CD4-positive, alpha-beta T cell (primary cell): ENCODE measurements around the gene NUP37. TPM values are rescaled to one million over a fixed set of nuclear protein-coding genes. Genes with fewer than 3 reads are reported as not detected.
"Not testable (repeated sequence)": the region's sequence is repeated elsewhere in the genome, so short reads cannot be mapped to it uniquely, and the experiment has no call there.

Experiments used
- ATAC-seq: fragments of 200-7000 bp; cut with Tn5 transposase; one replicate; pipeline ENCODE4 v1.10.0; 2022; ENCODE audit warnings: mild to moderate bottlenecking; ENCODE audit not compliant: poor library complexity
- CTCF ChIA-PET: fragments of 350-600 bp; sonication (Branson Sonifier 250); formaldehyde crosslinking; loops from one replicate; lab custom pipeline; 2021; ENCODE audit warnings: antibody characterized with exemption, inconsistent platforms; lab: Charles Lee
- POLR2A ChIA-PET: fragments of 350-600 bp; sonication (Branson Sonifier 250); formaldehyde crosslinking; loops from one replicate; lab custom pipeline; 2021; ENCODE audit warnings: antibody characterized with exemption, inconsistent platforms; lab: Charles Lee
- DNase-seq, 14 experiments: peaks; one replicate each; pipeline ENCODE4 v3.0.0-alpha.2; 2013 to 2020; ENCODE audit warnings: mixed read lengths in 2 of 14
- H3K27ac ChIP-seq, 2 donors: one replicate each; pipeline versions ENCODE4 v1.5.1 to v1.7.0; 2013; ENCODE audit warnings: low read length in 2 of 2, low read depth in 1 of 2, mild to moderate bottlenecking in 1 of 2
- H3K27me3 ChIP-seq, 2 experiments: 1 replicate in 1 of 2; 2 replicates in 1 of 2; pipeline versions ENCODE4 v1.6.1 to v1.7.0; 2013; ENCODE audit warnings: low read length in 2 of 2, control low read depth in 1 of 2, mild to moderate bottlenecking in 1 of 2, moderate library complexity in 1 of 2; ENCODE audit not compliant: insufficient read depth in 2 of 2, control insufficient read depth in 1 of 2
- H3K36me3 ChIP-seq: one replicate; pipeline ENCODE4 v1.6.1; 2013; ENCODE audit warnings: low read length, control low read depth; ENCODE audit not compliant: insufficient read depth
- H3K4me1 ChIP-seq: one replicate; pipeline ENCODE4 v1.6.1; 2013; ENCODE audit warnings: low read length, control low read depth; ENCODE audit not compliant: insufficient read depth
- H3K4me3 ChIP-seq: one replicate; pipeline ENCODE4 v1.5.1; 2013; ENCODE audit warnings: mild to moderate bottlenecking, low read length, moderate library complexity
- H3K9me3 ChIP-seq, 2 experiments: 1 replicate in 1 of 2; 2 replicates in 1 of 2; pipeline versions ENCODE4 v1.6.1 to v1.7.0; 2013; ENCODE audit warnings: low read length in 2 of 2, mild to moderate bottlenecking in 2 of 2, control low read depth in 1 of 2, moderate library complexity in 1 of 2; ENCODE audit not compliant: control insufficient read depth in 1 of 2, insufficient read depth in 1 of 2
- H3K27ac Mint-ChIP-seq: one replicate; pipeline ENCODE4 v1.8.0; 2020; ENCODE audit warnings: mixed read lengths
- H3K27me3 Mint-ChIP-seq: one replicate; pipeline ENCODE4 v1.8.0; 2021; ENCODE audit warnings: mixed read lengths
- H3K36me3 Mint-ChIP-seq: one replicate; pipeline ENCODE4 v1.8.0; 2021; ENCODE audit warnings: low read depth, mixed read lengths
- H3K4me1 Mint-ChIP-seq: one replicate; pipeline ENCODE4 v1.8.0; 2021; ENCODE audit warnings: low read depth, mixed read lengths
- H3K4me3 Mint-ChIP-seq: one replicate; pipeline ENCODE4 v1.8.0; 2020; ENCODE audit warnings: mild to moderate bottlenecking, mixed read lengths
- H3K9me3 Mint-ChIP-seq: one replicate; pipeline ENCODE4 v1.8.0; 2020; ENCODE audit warnings: mixed read lengths
- intact Hi-C, 2 experiments: fragments of 100-400 bp; cut with DNase I in 1 of 2; cut with micrococcal nuclease in 1 of 2; formaldehyde crosslinking; loops; one replicate each; pipeline versions ENCODE4 v1.15.1 to v1.9.0; 2023 to 2025; cut with DNase I, micrococcal nuclease
- polyA plus RNA-seq, 2 donors: library from polyadenylated mRNA; unstranded; fragments of 120-200 nt; gene quantifications; one replicate each; pipeline ENCODE4 v1.2.1, GENCODE V29; 2013
- total RNA-seq, 174 experiments: library from RNA in 2 of 174; stranded (reverse) in 2 of 174; gene quantifications; one replicate each; pipeline ENCODE4 v1.2.3 and lab custom pipeline; 2021 to 2026
- TF ChIP-seq, protein P1 (sequence below): fragments of 200-600 bp; IDR thresholded peaks from one replicate; pipeline ENCODE4 v1.8.0; 2022; ENCODE audit warnings: antibody characterized with exemption, mild to moderate bottlenecking

NUP37 gene, protein sequence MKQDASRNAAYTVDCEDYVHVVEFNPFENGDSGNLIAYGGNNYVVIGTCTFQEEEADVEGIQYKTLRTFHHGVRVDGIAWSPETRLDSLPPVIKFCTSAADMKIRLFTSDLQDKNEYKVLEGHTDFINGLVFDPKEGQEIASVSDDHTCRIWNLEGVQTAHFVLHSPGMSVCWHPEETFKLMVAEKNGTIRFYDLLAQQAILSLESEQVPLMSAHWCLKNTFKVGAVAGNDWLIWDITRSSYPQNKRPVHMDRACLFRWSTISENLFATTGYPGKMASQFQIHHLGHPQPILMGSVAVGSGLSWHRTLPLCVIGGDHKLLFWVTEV
- 1 to 10 TPM; 9.4 to 9.6 TPM for total RNA-seq
- 17.6 TPM for polyA plus RNA-seq (2013, experiment 1 of 2)
- 21.6 TPM for polyA plus RNA-seq (2013, experiment 2 of 2)
- total RNA-seq (lab: John Stamatoyannopoulos, UW), result 5.9 to 84.7 (median 16.2) reads per million in 172 experiments

DNA sequence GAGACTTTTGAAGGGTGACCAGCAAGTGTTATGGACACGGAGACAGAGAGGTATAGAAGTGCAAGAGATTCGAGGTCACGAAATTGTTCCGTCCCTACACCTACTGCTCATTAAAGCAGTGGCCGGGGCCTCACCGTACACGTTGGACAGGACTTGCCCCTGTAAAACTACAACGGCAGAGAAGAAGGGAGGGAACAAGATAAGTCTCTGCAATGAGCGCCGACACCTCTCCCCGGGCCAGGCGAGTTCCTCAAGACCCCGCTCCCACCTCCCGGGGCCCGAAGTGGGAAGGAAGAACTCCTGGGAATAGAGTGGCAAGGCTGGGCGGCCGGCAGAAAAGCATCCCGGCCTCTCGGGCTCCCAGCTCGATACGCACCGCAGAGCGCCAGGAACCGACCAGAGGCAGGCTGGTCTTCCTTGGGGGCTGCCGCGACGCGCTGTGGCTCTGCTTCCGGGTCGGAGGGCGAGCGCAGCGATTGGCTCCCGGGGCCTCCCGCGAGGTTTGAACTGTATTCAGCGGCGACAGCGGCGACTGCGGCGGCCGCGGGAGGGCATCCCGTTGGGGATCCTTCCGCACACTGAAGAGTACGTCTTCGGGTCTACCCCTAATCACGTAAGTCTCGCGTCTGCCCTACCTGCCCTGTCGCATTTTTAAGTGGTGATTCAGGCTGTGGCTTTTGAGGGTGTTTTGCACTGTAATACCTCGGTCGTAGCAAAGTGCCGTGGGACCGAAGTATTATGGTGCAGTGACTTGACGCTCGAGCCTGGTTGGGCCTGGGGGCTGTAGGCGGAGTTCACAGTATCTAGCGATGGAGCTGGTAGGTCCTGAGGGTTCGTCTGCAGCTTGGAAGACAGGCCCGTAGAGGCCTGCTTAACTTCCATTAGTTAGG lies at the start of gene NUP37, which contains the start of gene PARPBP:
TSS of gene NUP37 (minus strand) at position 441 of the 890 bp plus-strand sequence. CDS start 1,596 bp downstream, outside the sequence.
TSS of gene PARPBP (plus strand) at position 510 of the 890 bp plus-strand sequence. CDS start 3,706 bp downstream, outside the sequence.
- Mint-ChIP-seq H3K4me3 (peak within 1 kb of the TSS; percentile 93), H3K9me3 (no peaks in the 10 kb centered on the region), H3K27me3 (no peaks in the 10 kb centered on the region), H3K4me1 (peaks cover 42% of the 10 kb centered on the region), H3K27ac (peak within 1 kb of the TSS; percentile 92), H3K36me3 (peaks cover 42% of the 10 kb centered on the region)
- H3K27me3 ChIP-seq, result no peaks in the 10 kb centered on the region
- DNase-seq (peak; percentile 82 to 95 (median 89)), ATAC-seq (peak; percentile 94)
- H3K36me3 ChIP-seq, result peaks cover 13% of the 10 kb centered on the region
- CTCF ChIA-PET, result no interaction called here
- POLR2A ChIA-PET, result interaction anchor here (1.0 to 1.8 kb wide), 2 partner anchors 12 to 58 kb away, joined by 3 to 10 read pairs; partner anchors contain the start of gene WASHC3
- H3K4me3 ChIP-seq, result peak within 1 kb of the TSS; percentile 86
- peaks cover 17% of the 10 kb centered on the region for H3K4me1 ChIP-seq
- H3K9me3 ChIP-seq, result no peaks in the 10 kb centered on the region
- H3K27ac ChIP-seq, result peak within 1 kb of the TSS; percentile 55 to 84
- intact Hi-C loops, result loop anchor here (1.0 to 10.0 kb wide), 7 partner anchors 38 to 838 kb away; partner anchors contain the start of genes DRAM1 (in 1 of the 2), GNPTAB (in 1 of the 2) and UTP20 (in 1 of the 2)
- TF ChIP-seq, protein P1, sequence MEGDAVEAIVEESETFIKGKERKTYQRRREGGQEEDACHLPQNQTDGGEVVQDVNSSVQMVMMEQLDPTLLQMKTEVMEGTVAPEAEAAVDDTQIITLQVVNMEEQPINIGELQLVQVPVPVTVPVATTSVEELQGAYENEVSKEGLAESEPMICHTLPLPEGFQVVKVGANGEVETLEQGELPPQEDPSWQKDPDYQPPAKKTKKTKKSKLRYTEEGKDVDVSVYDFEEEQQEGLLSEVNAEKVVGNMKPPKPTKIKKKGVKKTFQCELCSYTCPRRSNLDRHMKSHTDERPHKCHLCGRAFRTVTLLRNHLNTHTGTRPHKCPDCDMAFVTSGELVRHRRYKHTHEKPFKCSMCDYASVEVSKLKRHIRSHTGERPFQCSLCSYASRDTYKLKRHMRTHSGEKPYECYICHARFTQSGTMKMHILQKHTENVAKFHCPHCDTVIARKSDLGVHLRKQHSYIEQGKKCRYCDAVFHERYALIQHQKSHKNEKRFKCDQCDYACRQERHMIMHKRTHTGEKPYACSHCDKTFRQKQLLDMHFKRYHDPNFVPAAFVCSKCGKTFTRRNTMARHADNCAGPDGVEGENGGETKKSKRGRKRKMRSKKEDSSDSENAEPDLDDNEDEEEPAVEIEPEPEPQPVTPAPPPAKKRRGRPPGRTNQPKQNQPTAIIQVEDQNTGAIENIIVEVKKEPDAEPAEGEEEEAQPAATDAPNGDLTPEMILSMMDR, result no peak

DNA sequence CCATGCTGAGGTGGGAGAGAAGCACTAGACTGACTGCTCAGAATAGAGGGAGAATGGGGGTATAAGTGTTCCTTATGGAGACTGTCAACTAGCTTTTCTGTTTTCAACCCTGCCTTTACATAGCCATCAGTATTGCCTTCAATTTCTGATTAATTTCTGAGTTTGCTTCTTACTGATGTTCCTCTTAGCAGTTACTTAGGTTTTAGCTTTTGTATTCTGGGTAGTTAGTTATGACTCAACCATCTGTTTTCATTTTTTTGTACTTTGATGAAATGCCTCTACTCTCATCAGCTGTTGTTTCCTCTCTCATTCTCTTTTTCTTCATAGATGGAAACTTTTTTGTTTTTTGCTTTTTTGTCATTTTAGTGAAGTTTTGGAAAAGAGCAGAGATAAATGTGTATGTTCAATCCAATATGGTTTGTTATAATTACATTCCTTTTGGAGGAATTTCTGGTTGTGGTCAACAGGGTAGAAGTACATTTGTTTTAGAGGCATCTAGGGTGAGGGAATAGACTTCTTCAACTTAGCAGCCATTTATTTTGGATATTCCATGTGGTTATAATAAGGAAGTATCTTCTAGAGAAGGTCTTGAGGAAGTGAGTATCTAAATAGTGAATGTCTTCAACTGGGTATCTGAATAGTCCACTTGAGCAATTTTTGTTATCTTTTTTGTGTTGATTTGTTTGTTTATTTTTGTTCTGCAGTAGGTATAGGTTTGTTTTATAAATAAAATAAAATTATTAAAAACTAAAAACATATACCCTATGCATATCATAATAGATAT lies 48.1 kb upstream of the NUP37 start:
- H3K36me3 Mint-ChIP-seq, result no peaks in the 10 kb centered on the region
- CTCF ChIA-PET, result no interaction called here
- Histone ChIP-seq H3K9me3 (no peaks in the 10 kb centered on the region), H3K27ac (no peak overlapping the region), H3K36me3 (no peaks in the 10 kb centered on the region), H3K4me3 (no peak overlapping the region), H3K27me3 (no peaks in the 10 kb centered on the region), H3K4me1 (no peaks in the 10 kb centered on the region)
- no peaks in the 10 kb centered on the region for H3K27me3 Mint-ChIP-seq
- no peaks in the 10 kb centered on the region for H3K9me3 Mint-ChIP-seq
- DNase-seq, result no peak
- TF ChIP-seq, protein P1, result no peak
- intact Hi-C loops, result no loop called here
- ATAC-seq, result no peak
- H3K4me3 Mint-ChIP-seq, result no peak overlapping the region
- no peak overlapping the region for H3K27ac Mint-ChIP-seq
- no peaks in the 10 kb centered on the region for H3K4me1 Mint-ChIP-seq
- POLR2A ChIA-PET, result no interaction called here

DNA sequence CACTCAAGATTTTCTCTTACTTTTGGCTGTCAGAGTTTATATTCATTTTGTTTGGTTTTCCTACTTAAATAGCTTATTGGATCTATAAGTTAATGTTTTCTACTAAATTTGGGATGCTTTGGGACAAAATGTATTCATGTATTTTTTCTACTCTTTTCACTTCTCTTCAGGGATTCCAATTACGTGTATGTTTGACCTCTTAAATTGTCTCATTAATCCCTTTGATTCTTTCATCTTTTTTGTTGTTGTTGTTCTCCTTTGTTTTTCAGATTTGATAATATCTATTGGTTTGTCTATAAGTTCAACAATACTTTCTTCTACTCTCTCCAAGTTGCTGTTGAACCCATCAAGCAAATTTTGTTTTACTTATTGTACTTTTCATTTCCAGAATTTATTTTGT lies 43.5 kb upstream of the NUP37 start:
- Histone ChIP-seq H3K9me3 (no peaks in the 10 kb centered on the region), H3K4me3 (no peak overlapping the region), H3K36me3 (no peaks in the 10 kb centered on the region), H3K27me3 (no peaks in the 10 kb centered on the region), H3K27ac (no peak overlapping the region), H3K4me1 (no peaks in the 10 kb centered on the region)
- no peak for DNase-seq
- H3K27me3 Mint-ChIP-seq, result no peaks in the 10 kb centered on the region
- ATAC-seq, result no peak
- no peak overlapping the region for H3K4me3 Mint-ChIP-seq
- intact Hi-C loops, result no loop called here
- POLR2A ChIA-PET, result no interaction called here
- no peak overlapping the region for H3K27ac Mint-ChIP-seq
- CTCF ChIA-PET, result no interaction called here
- H3K36me3 Mint-ChIP-seq, result no peaks in the 10 kb centered on the region
- no peaks in the 10 kb centered on the region for H3K4me1 Mint-ChIP-seq
- TF ChIP-seq, protein P1, result no peak
- no peaks in the 10 kb centered on the region for H3K9me3 Mint-ChIP-seq

DNA sequence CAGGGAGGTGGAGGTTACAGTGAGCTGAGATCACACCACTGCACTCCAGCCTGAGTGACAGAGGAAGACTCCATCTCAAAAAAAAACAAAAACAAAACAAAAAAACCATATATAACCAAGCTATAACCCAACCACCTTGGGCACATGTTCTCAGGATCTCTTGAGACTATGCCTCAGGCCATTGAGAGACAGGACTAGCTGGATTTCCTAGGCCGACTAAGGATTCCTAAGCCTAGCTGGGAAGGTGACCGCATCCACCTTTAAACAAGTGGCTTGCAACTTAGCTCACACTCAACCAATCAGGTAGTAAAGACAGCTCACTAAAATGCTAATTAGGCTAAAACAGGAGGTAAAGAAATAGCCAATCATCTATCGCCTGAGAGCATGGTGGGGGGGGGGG lies 35.3 kb upstream of the NUP37 start:
- H3K9me3 Mint-ChIP-seq, H3K36me3 ChIP-seq, H3K4me1 Mint-ChIP-seq, H3K27ac Mint-ChIP-seq, H3K27me3 Mint-ChIP-seq, H3K36me3 Mint-ChIP-seq, H3K27ac ChIP-seq, H3K9me3 ChIP-seq, POLR2A ChIA-PET, H3K4me3 ChIP-seq, H3K27me3 ChIP-seq, ATAC-seq, CTCF ChIA-PET, intact Hi-C loops, H3K4me1 ChIP-seq, H3K4me3 Mint-ChIP-seq, DNase-seq: not testable (repeated sequence)
